Type B pancreatic cell (in vitro differentiated cells): Measurements from ENCODE around the gene FAM222B. TPM values are rescaled to one million over a fixed set of nuclear protein-coding genes. Genes with fewer than 3 reads are reported as not detected.

ENCODE experiments used
- DNase-seq: peaks from one replicate; pipeline ENCODE4 v3.0.0; 2021; ENCODE audit warnings: mixed read lengths; ENCODE audit not compliant: unreplicated experiment; ENCODE audit errors: extremely low spot score
- H3K27ac Mint-ChIP-seq: 2 replicates; pipeline ENCODE4 v1.8.0; 2021; ENCODE audit warnings: mild to moderate bottlenecking, mixed read lengths
- H3K27me3 Mint-ChIP-seq: 2 replicates; pipeline ENCODE4 v1.8.0; 2021; ENCODE audit warnings: mixed read lengths
- H3K36me3 Mint-ChIP-seq: 2 replicates; pipeline ENCODE4 v1.8.0; 2021; ENCODE audit warnings: mixed read lengths
- H3K4me1 Mint-ChIP-seq: one replicate; pipeline ENCODE4 v1.8.0; 2021; ENCODE audit warnings: mixed read lengths; ENCODE audit not compliant: unreplicated experiment
- H3K4me3 Mint-ChIP-seq: 2 replicates; pipeline ENCODE4 v1.8.0; 2021; ENCODE audit warnings: mild to moderate bottlenecking, mixed read lengths
- H3K9me3 Mint-ChIP-seq: 2 replicates; pipeline ENCODE4 v1.8.0; 2021; ENCODE audit warnings: mixed read lengths
- total RNA-seq: library from RNA; stranded (reverse); gene quantifications from 2 replicates; pipeline ENCODE4 v1.2.1, GENCODE V29; 2021; ENCODE audit warnings: low replicate concordance
- TF ChIP-seq, protein P1 (sequence below): fragments of 200-600 bp; sonication (generic); conservative IDR thresholded peaks from 2 replicates; pipeline ENCODE4 v1.5.0; 2021; ENCODE audit warnings: antibody characterized with exemption, mild to moderate bottlenecking

The FAM222B gene
- total RNA-seq, 1 donor from 2014 or later = 28.7 TPM

- H3K4me1 Mint-ChIP-seq = no peaks in the 10 kb centered on the region
- H3K27me3 Mint-ChIP-seq = no peaks in the 10 kb centered on the region
- no peak overlapping the region for H3K4me3 Mint-ChIP-seq
- H3K9me3 Mint-ChIP-seq = no peaks in the 10 kb centered on the region
- DNase-seq = no peak
- peaks cover 11% of the 10 kb centered on the region for H3K36me3 Mint-ChIP-seq
- no peak overlapping the region for H3K27ac Mint-ChIP-seq
- TF ChIP-seq, protein P1, sequence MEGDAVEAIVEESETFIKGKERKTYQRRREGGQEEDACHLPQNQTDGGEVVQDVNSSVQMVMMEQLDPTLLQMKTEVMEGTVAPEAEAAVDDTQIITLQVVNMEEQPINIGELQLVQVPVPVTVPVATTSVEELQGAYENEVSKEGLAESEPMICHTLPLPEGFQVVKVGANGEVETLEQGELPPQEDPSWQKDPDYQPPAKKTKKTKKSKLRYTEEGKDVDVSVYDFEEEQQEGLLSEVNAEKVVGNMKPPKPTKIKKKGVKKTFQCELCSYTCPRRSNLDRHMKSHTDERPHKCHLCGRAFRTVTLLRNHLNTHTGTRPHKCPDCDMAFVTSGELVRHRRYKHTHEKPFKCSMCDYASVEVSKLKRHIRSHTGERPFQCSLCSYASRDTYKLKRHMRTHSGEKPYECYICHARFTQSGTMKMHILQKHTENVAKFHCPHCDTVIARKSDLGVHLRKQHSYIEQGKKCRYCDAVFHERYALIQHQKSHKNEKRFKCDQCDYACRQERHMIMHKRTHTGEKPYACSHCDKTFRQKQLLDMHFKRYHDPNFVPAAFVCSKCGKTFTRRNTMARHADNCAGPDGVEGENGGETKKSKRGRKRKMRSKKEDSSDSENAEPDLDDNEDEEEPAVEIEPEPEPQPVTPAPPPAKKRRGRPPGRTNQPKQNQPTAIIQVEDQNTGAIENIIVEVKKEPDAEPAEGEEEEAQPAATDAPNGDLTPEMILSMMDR = no peak
Measured at GRCh38 chr17:28860363-28860808, 17.8 kb upstream of the FAM222B start.

GRCh38 chr17:28858801-28859355 is 16.3 kb upstream of the FAM222B start:
- no peaks in the 10 kb centered on the region for H3K27me3 Mint-ChIP-seq
- no peaks in the 10 kb centered on the region for H3K4me1 Mint-ChIP-seq
- DNase-seq = no peak
- H3K36me3 Mint-ChIP-seq = peaks cover 11% of the 10 kb centered on the region
- TF ChIP-seq, protein P1 = no peak
- no peaks in the 10 kb centered on the region for H3K9me3 Mint-ChIP-seq
- H3K4me3 Mint-ChIP-seq = no peak overlapping the region
- H3K27ac Mint-ChIP-seq = no peak overlapping the region

DNA sequence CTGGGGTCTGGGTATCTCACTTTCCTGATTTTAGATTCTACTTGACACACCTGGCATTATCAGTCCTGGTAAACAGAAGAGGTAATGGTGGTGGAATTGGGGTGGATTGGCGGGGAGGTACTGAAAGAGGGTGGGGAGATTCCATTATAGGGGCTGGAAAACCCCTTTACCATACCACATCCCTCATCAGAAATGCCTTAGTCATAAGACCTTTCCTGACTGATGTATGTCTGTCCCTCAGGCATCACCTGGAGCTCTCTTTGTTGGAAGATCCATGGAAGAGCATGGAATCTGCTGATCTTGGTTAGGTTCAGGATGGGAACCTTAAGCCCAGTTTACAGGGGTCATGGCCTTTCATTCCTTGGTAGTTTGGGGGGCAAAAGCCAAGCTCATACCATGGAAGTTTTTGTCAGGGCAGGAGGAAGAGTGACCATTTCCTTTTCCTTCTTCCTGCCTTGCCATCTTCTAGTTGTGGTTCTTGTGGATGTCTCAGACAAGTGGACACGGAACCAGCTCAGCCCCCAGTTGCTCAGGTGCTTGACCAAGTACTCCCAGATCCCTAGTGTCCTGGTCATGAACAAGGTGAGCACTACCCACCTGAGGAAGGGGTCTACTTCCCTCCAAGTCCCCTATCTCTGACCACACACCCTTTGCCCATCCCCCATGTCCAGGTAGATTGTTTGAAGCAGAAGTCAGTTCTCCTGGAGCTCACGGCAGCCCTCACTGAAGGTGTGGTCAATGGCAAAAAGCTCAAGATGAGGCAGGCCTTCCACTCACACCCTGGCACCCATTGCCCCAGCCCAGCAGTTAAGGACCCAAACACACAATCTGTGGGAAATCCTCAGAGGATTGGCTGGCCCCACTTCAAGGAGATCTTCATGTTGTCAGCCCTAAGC is 15.6 kb upstream of the FAM222B start:
- H3K36me3 Mint-ChIP-seq = peaks cover 11% of the 10 kb centered on the region
- H3K4me1 Mint-ChIP-seq = no peaks in the 10 kb centered on the region
- no peak overlapping the region for H3K27ac Mint-ChIP-seq
- DNase-seq = no peak
- no peaks in the 10 kb centered on the region for H3K27me3 Mint-ChIP-seq
- no peaks in the 10 kb centered on the region for H3K9me3 Mint-ChIP-seq
- H3K4me3 Mint-ChIP-seq = peak overlapping the region; percentile 63
- TF ChIP-seq, protein P1 = no peak

- TF ChIP-seq, protein P1 = no peak
- H3K27ac Mint-ChIP-seq = no peak overlapping the region
- DNase-seq = no peak
- H3K9me3 Mint-ChIP-seq = no peaks in the 10 kb centered on the region
- H3K4me1 Mint-ChIP-seq = no peaks in the 10 kb centered on the region
- H3K4me3 Mint-ChIP-seq = peak overlapping the region; percentile 94
- H3K27me3 Mint-ChIP-seq = no peaks in the 10 kb centered on the region
- H3K36me3 Mint-ChIP-seq = peaks cover 8% of the 10 kb centered on the region
Measured at GRCh38 chr17:28856028-28856574, 13.5 kb upstream of the FAM222B start.

- no peaks in the 10 kb centered on the region for H3K4me1 Mint-ChIP-seq
- peak overlapping the region; percentile 76 for H3K27ac Mint-ChIP-seq
- H3K4me3 Mint-ChIP-seq = peak overlapping the region; percentile 94
- TF ChIP-seq, protein P1 = no peak
- no peaks in the 10 kb centered on the region for H3K27me3 Mint-ChIP-seq
- DNase-seq = no peak
- H3K36me3 Mint-ChIP-seq = peaks cover 8% of the 10 kb centered on the region
- no peaks in the 10 kb centered on the region for H3K9me3 Mint-ChIP-seq
Measured at GRCh38 chr17:28855336-28855679, 12.7 kb upstream of the FAM222B start.
